Sigmoid colon (tissue), 4 donors: ENCODE results near the gene FMOD.

Experiments
- EP300 ChIP-seq, 4 donors: sonication (generic); formaldehyde crosslinking; IDR thresholded peaks; one replicate each; pipeline ENCODE4 v1.6.1; 2017; ENCODE audit warnings: antibody characterized with exemption in 4 of 4
- POLR2AphosphoS5 ChIP-seq, 4 donors: sonication (generic); formaldehyde crosslinking; IDR thresholded peaks; one replicate each; pipeline ENCODE4 v1.6.1; 2017; ENCODE audit warnings: antibody characterized with exemption in 4 of 4
- TF ChIP-seq, protein P1 (sequence below), 4 experiments: fragments of 450-650 bp in 3 of 4; fragments of 200-600 bp in 1 of 4; IDR thresholded peaks; one replicate each; pipeline ENCODE4 v1.5.1; 2016 to 2019; ENCODE audit warnings: antibody characterized with exemption in 4 of 4, mild to moderate bottlenecking in 3 of 4, moderate library complexity in 2 of 4

DNA sequence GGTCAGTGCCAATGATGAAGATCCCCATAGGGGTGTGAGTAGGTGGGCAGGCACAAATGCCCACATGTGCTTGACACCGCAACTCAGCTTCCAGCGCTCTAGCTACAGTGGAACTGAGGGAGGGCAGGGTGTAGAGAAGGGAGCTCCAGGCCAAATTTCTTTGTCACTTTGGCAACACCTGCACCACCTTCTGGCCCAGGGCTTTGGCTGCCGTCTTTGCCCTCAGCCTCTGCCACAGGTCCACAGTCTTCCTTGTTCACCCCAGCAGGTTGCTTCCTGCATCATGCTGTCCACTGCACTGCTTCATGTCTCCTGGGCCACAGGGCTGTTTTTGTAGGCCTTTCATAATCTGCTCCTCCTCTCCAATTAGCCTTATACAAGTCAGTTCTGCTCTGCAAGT is 20.4 kb upstream of the FMOD start:
- TF ChIP-seq, protein P1, sequence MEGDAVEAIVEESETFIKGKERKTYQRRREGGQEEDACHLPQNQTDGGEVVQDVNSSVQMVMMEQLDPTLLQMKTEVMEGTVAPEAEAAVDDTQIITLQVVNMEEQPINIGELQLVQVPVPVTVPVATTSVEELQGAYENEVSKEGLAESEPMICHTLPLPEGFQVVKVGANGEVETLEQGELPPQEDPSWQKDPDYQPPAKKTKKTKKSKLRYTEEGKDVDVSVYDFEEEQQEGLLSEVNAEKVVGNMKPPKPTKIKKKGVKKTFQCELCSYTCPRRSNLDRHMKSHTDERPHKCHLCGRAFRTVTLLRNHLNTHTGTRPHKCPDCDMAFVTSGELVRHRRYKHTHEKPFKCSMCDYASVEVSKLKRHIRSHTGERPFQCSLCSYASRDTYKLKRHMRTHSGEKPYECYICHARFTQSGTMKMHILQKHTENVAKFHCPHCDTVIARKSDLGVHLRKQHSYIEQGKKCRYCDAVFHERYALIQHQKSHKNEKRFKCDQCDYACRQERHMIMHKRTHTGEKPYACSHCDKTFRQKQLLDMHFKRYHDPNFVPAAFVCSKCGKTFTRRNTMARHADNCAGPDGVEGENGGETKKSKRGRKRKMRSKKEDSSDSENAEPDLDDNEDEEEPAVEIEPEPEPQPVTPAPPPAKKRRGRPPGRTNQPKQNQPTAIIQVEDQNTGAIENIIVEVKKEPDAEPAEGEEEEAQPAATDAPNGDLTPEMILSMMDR (IDR thresholded peaks at IDR 0.05) = no peak
- TF ChIP-seq POLR2AphosphoS5 (IDR thresholded peaks at IDR 0.05) (no peak), EP300 (IDR thresholded peaks at IDR 0.05) (no peak)
